PFSK-1 (cell line): Measurements from ENCODE around the gene IDUA.

Source experiments
- TAF1 ChIP-seq: IDR thresholded peaks from 2 replicates; pipeline ENCODE4 v1.6.1; 2012; ENCODE audit warnings: low read length, control low read depth, borderline replicate concordance; ENCODE audit not compliant: insufficient read depth
- TF ChIP-seq, protein P1 (sequence below), 2 experiments: IDR thresholded peaks; 2 replicates each; pipeline versions ENCODE4 v1.6.1 to v1.8.0; 2011 to 2012; ENCODE audit warnings: low read depth in 2 of 2, low read length in 2 of 2, control low read depth in 1 of 2, inconsistent platforms in 1 of 2, mild to moderate bottlenecking in 1 of 2, moderate library complexity in 1 of 2; ENCODE audit not compliant: insufficient read depth in 1 of 2

DNA sequence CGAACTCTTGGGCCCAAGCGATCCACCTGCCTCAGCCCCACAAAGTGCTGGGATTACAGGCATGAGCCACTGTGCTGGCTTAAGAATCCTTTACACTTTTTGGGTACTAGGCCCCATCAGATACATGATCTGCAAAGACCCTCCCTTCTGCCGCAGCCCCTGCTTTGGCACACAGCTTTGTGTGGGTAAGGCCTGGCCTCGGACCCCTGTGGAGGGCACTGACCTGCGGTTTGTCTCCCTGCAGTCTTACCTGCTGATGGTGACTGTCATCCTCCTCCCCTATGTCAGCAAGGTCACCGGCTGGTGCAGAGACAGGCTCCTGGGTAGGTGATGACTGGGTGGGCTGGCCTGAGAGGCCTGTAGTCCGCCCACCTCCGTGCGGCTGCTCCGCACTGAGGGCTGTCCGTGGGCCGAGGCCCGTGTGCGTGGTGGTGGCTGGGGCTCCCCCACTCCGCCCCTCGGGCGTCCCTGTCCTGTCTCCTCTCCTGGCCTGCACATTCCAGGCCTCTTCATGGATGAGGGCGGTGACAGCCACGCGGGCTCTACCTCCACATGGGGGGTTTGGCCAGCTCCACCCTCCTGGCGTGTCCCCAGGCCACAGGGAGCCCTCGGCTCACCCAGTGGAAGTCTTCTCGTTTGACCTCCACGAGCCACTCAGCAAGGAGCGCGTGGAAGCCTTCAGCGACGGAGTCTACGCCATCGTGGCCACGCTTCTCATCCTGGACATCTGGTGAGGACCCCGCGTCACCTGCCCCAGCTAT lies 31.5 kb upstream of the IDUA start:
- no peak for TF ChIP-seq TAF1
- TF ChIP-seq, protein P1, sequence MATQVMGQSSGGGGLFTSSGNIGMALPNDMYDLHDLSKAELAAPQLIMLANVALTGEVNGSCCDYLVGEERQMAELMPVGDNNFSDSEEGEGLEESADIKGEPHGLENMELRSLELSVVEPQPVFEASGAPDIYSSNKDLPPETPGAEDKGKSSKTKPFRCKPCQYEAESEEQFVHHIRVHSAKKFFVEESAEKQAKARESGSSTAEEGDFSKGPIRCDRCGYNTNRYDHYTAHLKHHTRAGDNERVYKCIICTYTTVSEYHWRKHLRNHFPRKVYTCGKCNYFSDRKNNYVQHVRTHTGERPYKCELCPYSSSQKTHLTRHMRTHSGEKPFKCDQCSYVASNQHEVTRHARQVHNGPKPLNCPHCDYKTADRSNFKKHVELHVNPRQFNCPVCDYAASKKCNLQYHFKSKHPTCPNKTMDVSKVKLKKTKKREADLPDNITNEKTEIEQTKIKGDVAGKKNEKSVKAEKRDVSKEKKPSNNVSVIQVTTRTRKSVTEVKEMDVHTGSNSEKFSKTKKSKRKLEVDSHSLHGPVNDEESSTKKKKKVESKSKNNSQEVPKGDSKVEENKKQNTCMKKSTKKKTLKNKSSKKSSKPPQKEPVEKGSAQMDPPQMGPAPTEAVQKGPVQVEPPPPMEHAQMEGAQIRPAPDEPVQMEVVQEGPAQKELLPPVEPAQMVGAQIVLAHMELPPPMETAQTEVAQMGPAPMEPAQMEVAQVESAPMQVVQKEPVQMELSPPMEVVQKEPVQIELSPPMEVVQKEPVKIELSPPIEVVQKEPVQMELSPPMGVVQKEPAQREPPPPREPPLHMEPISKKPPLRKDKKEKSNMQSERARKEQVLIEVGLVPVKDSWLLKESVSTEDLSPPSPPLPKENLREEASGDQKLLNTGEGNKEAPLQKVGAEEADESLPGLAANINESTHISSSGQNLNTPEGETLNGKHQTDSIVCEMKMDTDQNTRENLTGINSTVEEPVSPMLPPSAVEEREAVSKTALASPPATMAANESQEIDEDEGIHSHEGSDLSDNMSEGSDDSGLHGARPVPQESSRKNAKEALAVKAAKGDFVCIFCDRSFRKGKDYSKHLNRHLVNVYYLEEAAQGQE (IDR thresholded peaks at IDR 0.05; ENCODE audit: insufficient read depth in 1 of 2, low read depth in 2 of 2, low read length in 2 of 2), result no peak
